Activated T-helper 2 cell treated with anti-CD3 and anti-CD28 coated beads, Interferon-gamma antibody, Interleukin-2, Interleukin-4, amounts not matched to agents 10 μg/mL and 5 μg/mL and 100 μg/mL, durations not matched to agents 14 hours and 24 hours and 36 hours (primary cell): Measurements from ENCODE around the gene HOXB13. TPM values are rescaled to one million over a fixed set of nuclear protein-coding genes. Genes with fewer than 3 reads are reported as not detected.

Source experiments
- DNase-seq: peaks from one replicate; pipeline ENCODE4 v3.0.0; 2021; ENCODE audit warnings: low spot score
- H3K27ac Mint-ChIP-seq: one replicate; pipeline ENCODE4 v1.8.0; 2021; ENCODE audit warnings: mixed read lengths
- H3K27me3 Mint-ChIP-seq: one replicate; pipeline ENCODE4 v1.8.0; 2021; ENCODE audit warnings: low read depth, mixed read lengths
- H3K36me3 Mint-ChIP-seq: one replicate; pipeline ENCODE4 v1.8.0; 2021; ENCODE audit warnings: low read depth, mixed read lengths
- H3K4me1 Mint-ChIP-seq: one replicate; pipeline ENCODE4 v1.8.0; 2021; ENCODE audit warnings: low read depth, mixed read lengths
- H3K4me3 Mint-ChIP-seq: one replicate; pipeline ENCODE4 v1.8.0; 2021; ENCODE audit warnings: low read depth, mild to moderate bottlenecking, moderate library complexity, mixed read lengths
- H3K9me3 Mint-ChIP-seq: one replicate; pipeline ENCODE4 v1.8.0; 2021; ENCODE audit warnings: mixed read lengths
- intact Hi-C: fragments of 100-400 bp; cut with micrococcal nuclease; formaldehyde crosslinking; loops from one replicate; pipeline ENCODE4 v1.15.1; 2023
- total RNA-seq: library from RNA; stranded (reverse); gene quantifications from 2 replicates; pipeline ENCODE4 v1.2.3, GENCODE V29; 2022

Gene HOXB13
- total RNA-seq, 1 donor from 2014 or later, result not detected

DNA sequence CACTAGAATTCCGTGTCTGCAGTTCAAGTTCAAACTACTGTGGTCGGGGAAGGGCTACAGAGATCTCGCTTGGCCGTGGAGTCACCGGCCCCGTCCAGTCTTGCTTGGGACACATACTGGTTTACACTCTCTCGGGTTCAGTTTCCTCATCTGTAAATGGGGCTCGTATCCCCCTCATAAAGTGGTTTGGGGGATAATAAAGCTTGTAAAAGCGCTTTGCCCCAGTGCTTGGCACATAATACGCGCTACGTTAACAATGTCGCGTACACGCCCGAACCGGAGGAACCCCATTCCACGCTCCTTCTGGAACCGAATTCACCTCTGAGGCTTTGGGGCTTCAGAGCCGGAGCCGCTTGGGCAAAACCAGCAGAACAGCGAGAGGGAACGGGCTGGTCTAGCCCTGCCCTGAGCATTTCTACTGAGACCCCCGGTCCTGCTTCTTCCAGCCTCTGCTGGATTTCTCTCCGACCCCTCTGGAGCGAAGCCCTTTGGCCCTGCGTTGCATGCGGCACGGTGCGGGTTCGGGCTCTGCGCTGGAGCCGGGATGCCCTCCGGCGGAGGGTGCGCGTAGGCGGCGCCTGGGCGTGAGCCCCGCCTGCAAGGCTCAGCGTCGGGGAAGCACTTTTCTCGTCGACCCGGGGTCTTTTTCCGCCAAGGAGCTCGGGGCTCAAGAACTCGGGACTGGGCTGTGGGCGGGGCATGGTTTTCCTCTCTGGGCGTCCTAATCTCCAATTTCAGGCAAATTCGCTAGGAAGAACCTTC lies 26.1 kb upstream of the HOXB13 start:
- DNase-seq, result no peak
- H3K4me3 Mint-ChIP-seq, result no peak overlapping the region
- intact Hi-C loops, result loop anchor here (5.0 kb wide), 1 partner anchor 243 kb away; the partner anchor contains the start of gene IGF2BP1
- H3K9me3 Mint-ChIP-seq, result no peaks in the 10 kb centered on the region
- H3K36me3 Mint-ChIP-seq, result no peaks in the 10 kb centered on the region
- peaks cover 82% of the 10 kb centered on the region for H3K27me3 Mint-ChIP-seq
- no peaks in the 10 kb centered on the region for H3K4me1 Mint-ChIP-seq
- no peak overlapping the region for H3K27ac Mint-ChIP-seq

DNA sequence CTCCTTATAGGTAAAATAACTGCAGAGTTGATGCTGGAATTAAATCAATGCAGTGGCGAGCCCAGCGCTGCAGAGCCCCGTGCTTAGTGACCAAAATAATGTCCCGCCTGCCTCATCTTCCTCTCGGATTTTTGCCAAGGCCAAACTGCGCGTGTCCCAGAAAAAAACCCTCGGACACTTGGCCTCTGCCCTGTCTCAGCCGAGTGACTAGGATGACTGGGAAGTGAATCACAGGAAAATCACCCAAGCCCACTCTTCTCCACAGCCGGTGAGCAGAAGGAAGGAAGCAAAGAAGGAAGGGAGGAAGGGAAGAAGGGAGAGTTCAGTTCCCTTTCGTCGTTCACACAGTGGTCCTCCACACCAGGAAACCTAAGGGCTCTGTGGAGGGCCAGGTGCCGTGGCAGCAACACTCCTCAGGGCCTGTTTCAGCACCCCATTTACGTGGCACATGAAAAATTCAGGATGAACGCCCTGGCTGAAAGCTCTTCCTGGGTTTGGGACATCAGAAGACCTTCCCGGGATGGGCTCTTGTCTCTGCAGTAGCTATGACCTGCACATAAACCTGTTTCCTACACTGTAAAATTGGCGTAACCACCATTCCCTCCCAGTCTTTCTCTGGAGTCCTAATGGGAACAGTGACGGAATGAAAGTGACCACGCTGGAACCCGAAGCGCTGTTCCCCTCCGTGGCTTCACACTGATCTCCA lies 25.4 kb upstream of the HOXB13 start:
- intact Hi-C loops, result loop anchor here (5.0 kb wide), 1 partner anchor 243 kb away; the partner anchor contains the start of gene IGF2BP1
- no peak for DNase-seq
- Mint-ChIP-seq H3K27me3 (peaks cover 83% of the 10 kb centered on the region), H3K27ac (no peak overlapping the region), H3K9me3 (no peaks in the 10 kb centered on the region), H3K4me3 (no peak overlapping the region), H3K36me3 (no peaks in the 10 kb centered on the region), H3K4me1 (no peaks in the 10 kb centered on the region)

DNA sequence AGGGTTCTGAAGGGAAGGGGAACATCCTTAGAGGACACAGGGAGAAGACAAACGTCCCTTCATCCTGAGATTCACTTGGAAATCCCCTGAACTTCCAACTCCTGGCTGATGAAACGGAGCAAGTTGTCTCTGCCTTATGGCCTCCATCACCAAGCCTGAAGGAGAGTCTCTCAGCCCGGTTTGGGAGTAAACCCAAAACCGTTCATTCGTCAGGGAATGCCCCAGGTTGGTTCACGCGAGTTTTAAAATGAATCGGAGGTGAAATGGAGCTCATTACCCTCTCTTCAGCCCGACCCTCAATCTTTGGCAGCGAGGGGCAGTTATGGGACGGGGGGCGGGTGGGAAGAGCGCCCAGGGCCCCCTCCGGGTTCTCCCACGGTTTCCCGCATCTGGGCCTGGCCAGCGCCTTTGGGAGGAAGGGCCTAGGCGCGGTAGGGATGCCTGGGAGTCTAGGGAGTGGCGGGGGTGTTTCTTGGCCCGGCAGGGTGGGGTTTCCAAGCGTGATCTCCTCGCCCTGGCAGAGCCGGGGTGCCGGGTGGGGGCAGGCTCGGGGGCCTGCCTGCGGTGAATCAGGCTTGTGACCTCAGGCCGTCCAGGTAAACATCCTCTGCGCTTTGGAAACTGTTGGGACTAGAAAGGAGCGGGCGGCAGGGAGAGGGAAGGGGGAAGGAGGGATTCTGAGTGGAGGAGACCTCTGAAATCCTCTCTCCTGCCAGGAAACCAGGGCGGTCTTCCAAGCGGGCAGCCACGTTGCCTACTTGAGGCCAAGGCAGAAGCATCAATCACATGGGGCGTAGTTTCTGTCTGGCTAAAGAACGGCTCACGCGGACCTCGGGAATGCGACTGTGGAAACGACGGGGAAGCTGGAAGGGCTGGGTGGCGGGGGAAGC lies 24.1 kb upstream of the HOXB13 start:
- Mint-ChIP-seq H3K9me3 (no peaks in the 10 kb centered on the region), H3K27ac (no peak overlapping the region), H3K4me1 (no peaks in the 10 kb centered on the region), H3K4me3 (no peak overlapping the region), H3K27me3 (peaks cover 85% of the 10 kb centered on the region), H3K36me3 (no peaks in the 10 kb centered on the region)
- intact Hi-C loops, result loop anchor here (5.0 kb wide), 1 partner anchor 245 kb away; the partner anchor contains the start of gene IGF2BP1
- no peak for DNase-seq

DNA sequence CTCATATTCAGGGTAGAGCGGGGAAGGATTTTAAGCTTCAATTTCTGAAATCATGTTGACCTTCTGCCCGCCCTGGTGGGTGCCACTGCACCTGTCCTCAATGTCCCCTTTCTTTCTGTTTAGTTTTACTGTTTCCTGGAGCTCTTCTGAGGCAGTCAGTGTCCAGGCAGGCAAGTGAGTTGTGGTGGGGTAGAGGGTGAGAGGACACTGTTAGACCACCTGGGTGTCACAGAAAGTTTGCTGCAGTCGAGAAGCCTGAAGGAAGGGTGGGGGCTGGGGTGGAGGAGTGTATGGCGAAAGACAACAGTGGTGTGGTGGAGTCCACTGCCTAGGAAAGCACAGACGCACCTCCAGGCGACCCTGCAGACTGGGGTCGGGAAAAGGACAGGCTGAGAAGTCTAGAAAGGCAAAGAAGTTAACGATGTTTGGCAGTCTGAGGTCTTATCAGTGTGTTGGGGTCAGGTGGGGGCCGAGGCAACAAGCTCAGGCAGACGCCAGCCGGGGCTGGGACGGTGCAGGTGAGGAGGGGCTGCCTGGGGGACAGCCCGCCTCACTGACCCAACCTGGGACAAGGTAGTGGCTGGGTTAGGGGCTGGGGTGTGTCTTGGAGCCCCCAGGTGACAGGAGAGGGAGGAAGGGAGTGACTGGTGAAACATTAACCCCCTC lies 23.3 kb upstream of the HOXB13 start:
- intact Hi-C loops, result loop anchor here (2.0 to 5.0 kb wide), 2 partner anchors 139 to 245 kb away; partner anchors contain the start of gene IGF2BP1
- Mint-ChIP-seq H3K36me3 (no peaks in the 10 kb centered on the region), H3K27me3 (peaks cover 84% of the 10 kb centered on the region), H3K4me1 (no peaks in the 10 kb centered on the region), H3K9me3 (no peaks in the 10 kb centered on the region), H3K4me3 (no peak overlapping the region), H3K27ac (no peak overlapping the region)
- DNase-seq, result no peak

DNA sequence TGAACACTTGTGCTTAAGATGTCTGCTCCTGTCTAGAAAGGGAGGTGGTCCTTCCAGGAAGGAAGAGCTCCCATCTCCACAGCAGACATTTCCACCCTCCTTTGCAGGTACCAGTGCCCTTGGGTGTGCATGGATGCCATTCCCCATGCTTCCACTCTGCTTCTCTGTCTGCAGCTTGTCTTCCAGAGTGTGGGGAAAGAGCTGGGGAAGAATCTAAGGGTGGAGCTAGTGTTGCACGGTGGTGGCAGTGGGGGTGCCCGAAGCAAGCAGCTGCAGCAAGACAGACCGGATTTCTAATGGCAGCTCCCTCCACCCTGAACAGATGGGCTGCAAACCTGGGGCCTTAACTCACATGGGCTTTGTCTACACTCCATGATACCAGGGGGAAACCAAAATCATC lies 22.6 kb upstream of the HOXB13 start:
- Mint-ChIP-seq H3K4me3 (no peak overlapping the region), H3K4me1 (no peaks in the 10 kb centered on the region), H3K36me3 (no peaks in the 10 kb centered on the region), H3K27ac (no peak overlapping the region), H3K9me3 (no peaks in the 10 kb centered on the region), H3K27me3 (peaks cover 86% of the 10 kb centered on the region)
- no peak for DNase-seq
- intact Hi-C loops, result loop anchor here (2.0 to 5.0 kb wide), 2 partner anchors 138 to 246 kb away; partner anchors contain the start of gene IGF2BP1

DNA sequence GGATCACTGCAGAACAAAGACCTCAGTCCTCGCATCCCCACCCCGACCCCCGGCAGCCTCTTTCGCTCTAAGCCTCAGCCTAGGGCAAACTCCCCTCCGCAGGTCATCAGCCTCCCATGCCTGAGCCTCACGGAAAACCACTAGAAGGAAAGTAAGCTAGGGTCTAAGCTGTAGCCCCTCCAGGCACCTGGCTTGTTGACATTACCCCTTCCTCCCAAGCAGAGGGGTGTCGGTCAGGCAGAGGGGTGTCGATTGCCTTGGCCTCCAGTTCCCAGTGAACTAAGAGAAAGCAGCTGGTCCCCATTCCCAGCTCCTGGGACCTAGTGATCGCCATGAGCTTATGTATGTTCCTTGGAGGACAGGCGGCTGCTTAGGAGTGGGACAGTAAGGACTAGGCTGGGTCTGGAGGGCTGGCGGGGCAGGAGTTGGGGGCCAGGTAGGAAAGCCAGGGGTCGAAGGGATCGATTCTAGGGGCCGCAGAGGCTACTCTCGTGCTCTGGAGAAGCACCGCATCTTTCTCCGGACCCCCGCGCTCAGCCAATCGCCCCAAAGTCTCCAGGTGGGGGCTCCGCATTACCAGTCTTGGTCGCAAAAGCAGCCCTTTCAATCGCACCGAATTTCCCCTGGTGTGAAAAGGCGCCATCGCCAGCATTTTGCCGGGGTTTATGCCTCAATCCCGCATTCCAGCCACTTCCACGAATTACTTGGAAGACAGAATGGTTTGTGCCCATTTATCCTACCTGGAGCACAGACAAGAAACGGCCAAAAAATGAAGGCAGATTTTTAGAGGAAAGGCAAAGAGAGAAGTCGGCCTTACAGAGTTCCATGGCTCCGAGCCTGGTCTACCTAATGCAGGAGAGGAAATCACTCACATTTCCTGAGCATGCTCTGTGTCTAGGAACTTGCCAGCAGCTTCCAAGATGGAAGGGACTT lies 21.3 kb upstream of the HOXB13 start:
- Mint-ChIP-seq H3K9me3 (no peaks in the 10 kb centered on the region), H3K36me3 (no peaks in the 10 kb centered on the region), H3K27ac (no peak overlapping the region), H3K4me3 (no peak overlapping the region), H3K27me3 (peaks cover 87% of the 10 kb centered on the region), H3K4me1 (no peaks in the 10 kb centered on the region)
- intact Hi-C loops, result loop anchor here (1.0 to 5.0 kb wide), 3 partner anchors 26 to 247 kb away; partner anchors contain the start of gene IGF2BP1
- DNase-seq, result no peak

DNA sequence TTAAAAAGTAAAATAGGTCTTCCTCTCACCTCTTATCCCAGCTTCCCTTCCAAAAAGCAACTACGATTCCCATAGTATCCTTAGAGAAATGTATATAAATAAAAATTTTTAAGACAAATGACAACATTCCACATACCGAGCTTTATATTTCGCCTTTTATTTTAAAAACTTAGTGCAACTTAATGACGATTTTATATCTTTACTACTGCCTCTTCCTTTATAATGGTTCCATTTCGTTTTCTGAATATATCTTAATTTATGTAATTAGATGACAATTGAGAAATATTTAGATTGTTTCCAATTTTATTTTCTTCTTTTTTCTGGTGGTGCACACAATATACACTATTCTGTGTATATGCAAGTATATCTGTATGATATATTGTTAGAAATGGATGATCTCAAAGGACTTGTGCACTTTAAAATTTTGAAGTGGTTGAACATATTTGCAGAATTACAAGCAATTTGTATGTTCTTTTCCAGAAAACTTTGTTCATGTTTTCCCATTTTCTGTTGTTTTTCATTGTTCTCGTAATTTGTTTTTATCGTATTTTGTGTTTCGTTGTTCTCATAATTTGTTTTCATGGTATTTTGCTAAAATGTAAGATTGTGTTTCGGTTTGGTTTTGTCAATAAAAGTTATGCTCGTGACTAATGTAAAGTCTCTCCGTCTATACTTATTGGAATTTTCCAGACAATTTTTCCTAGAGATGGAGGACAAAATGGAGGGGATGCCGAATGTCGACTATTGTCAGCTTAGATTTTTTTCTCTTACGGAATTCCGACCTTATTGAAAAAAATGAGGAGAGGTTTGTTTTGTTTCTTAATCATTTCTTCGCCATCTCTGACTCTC lies 20.4 kb upstream of the HOXB13 start:
- no peak overlapping the region for H3K27ac Mint-ChIP-seq
- intact Hi-C loops, result loop anchor here (1.0 kb wide), 1 partner anchor 25 kb away; no protein-coding TSS in a partner anchor
- peaks cover 86% of the 10 kb centered on the region for H3K27me3 Mint-ChIP-seq
- no peaks in the 10 kb centered on the region for H3K36me3 Mint-ChIP-seq
- H3K4me3 Mint-ChIP-seq, result no peak overlapping the region
- no peaks in the 10 kb centered on the region for H3K9me3 Mint-ChIP-seq
- no peaks in the 10 kb centered on the region for H3K4me1 Mint-ChIP-seq
- DNase-seq, result no peak

DNA sequence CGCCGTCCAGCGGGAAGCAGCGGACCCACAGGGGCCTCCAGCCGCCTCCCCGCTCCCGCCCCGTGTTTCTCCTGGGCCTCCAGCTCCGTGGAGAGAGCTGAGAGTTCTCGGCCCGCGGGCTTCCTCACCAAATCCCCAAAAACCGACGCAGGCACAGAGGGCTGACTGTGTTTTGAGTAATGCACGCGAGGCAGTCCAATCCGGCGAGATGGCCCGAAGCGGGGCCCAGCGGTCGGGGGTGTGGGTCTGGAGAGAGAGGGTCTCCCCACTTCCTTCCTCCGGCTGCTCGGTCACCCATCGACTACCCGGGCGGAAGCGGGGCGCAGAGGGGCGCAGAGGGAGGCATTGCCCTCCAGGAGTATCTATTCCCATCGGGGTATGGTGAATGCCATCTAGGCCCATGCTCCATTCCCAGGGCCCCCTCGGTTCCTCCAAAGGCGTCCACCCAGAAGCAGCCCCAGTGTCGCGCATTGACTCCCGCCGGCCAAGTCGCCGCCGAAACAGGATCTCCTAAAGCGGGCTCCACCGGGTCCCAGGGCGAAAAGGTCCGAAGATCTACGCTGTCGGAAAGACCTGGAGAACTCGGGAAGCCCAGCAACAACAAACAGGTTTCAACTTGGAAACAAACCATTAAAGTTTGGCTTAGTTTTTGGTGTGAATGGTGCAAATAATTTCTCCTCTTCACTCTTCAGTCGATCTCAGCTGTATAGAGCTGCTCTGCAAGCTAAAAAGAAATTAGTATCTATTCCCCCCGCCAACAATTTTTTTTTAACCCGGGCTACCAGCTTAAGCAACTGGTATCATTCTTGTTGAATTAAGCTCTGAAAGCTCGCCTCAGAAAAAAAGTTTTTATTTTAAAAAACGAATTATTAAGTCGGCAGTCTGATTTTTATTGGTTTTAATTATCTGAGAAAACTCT lies 19.2 kb upstream of the HOXB13 start:
- no peaks in the 10 kb centered on the region for H3K4me1 Mint-ChIP-seq
- intact Hi-C loops, result no loop called here
- peaks cover 86% of the 10 kb centered on the region for H3K27me3 Mint-ChIP-seq
- no peak overlapping the region for H3K4me3 Mint-ChIP-seq
- H3K36me3 Mint-ChIP-seq, result no peaks in the 10 kb centered on the region
- no peaks in the 10 kb centered on the region for H3K9me3 Mint-ChIP-seq
- H3K27ac Mint-ChIP-seq, result no peak overlapping the region
- DNase-seq, result no peak

DNA sequence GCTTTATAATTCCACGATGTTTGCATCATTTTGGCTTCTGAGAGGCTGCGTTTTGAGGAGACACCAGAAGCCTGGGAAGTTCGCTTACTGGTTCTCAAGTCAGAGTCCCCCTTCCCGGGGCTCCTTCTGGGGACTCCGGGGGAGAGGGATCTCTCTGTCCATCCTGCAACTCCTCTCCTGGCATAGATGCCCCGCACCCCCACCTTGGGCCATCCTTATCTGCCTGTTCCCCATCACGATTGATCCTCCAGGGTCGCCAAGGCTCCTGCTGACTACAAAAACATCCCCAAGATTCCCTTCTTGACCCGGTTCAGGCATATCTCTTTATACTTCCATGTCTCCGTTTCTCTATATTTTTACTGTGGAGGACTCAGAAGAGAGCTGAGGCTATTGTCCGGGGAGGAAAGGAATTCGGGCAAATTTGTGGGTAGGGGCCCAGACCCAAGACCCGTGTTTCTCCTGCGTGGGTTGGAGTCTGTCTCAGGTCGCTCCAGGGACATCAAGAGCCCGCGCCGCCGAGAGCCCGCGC lies 18.4 kb upstream of the HOXB13 start:
- no peak overlapping the region for H3K27ac Mint-ChIP-seq
- H3K9me3 Mint-ChIP-seq, result no peaks in the 10 kb centered on the region
- intact Hi-C loops, result no loop called here
- no peak for DNase-seq
- no peaks in the 10 kb centered on the region for H3K4me1 Mint-ChIP-seq
- no peak overlapping the region for H3K4me3 Mint-ChIP-seq
- peaks cover 87% of the 10 kb centered on the region for H3K27me3 Mint-ChIP-seq
- H3K36me3 Mint-ChIP-seq, result no peaks in the 10 kb centered on the region
